Astrocyte of the spinal cord (primary cell): ENCODE results near the gene GRM2.
"Not testable (repeated sequence)": the region's sequence is repeated elsewhere in the genome, so short reads cannot be mapped to it uniquely, and the experiment has no call there.

Experiments used
- DNase-seq: peaks from one replicate; pipeline ENCODE4 v3.0.0; 2011; ENCODE audit warnings: low read depth, low spot score
- H3K4me3 ChIP-seq: 2 replicates; pipeline ENCODE4 v1.5.1; 2011; ENCODE audit warnings: low read depth, mild to moderate bottlenecking, low read length, moderate library complexity
- in situ Hi-C: cut with HindIII; loops from 2 replicates; pipeline ENCODE4 v1.10.0; 2017; ENCODE audit warnings: low sequenced_read_pairs
- TF ChIP-seq, protein P1 (sequence below): IDR thresholded peaks from 2 replicates; pipeline ENCODE4 v1.5.1; 2012; ENCODE audit warnings: low read depth, mild to moderate bottlenecking, low read length, inconsistent platforms

The GRM2 gene

DNA sequence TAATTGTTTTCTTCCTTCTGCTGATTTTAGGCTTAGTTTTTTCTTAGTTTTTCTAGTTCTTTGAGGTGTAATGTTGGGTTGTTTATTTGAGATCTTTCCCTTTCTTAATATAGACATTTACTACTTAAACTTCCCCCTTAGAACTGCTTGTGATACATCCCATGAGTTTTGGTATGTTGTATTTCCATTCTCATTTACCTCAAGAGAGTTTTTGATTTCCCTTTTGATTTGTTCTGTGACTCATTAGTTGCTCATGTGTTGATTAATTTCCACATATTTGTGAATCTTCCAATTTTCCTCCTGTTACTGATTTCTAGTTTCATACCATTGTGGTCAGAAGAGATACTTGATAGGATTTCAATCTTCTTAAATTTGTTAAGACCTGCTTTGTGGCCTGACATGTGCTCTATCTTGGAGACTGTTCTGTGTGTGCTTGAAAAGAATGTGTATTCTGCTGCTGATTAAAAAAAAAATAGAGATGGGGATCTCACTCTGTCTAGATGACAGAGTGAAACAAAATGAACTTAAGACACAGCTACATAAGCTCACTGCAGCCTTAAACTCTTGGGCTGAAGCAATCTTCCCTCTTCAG lies 22.3 kb downstream of the GRM2 start:
- TF ChIP-seq, protein P1, sequence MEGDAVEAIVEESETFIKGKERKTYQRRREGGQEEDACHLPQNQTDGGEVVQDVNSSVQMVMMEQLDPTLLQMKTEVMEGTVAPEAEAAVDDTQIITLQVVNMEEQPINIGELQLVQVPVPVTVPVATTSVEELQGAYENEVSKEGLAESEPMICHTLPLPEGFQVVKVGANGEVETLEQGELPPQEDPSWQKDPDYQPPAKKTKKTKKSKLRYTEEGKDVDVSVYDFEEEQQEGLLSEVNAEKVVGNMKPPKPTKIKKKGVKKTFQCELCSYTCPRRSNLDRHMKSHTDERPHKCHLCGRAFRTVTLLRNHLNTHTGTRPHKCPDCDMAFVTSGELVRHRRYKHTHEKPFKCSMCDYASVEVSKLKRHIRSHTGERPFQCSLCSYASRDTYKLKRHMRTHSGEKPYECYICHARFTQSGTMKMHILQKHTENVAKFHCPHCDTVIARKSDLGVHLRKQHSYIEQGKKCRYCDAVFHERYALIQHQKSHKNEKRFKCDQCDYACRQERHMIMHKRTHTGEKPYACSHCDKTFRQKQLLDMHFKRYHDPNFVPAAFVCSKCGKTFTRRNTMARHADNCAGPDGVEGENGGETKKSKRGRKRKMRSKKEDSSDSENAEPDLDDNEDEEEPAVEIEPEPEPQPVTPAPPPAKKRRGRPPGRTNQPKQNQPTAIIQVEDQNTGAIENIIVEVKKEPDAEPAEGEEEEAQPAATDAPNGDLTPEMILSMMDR: no peak
- in situ Hi-C loops: no loop called here
- no peak overlapping the region for H3K4me3 ChIP-seq
- DNase-seq: no peak

DNA sequence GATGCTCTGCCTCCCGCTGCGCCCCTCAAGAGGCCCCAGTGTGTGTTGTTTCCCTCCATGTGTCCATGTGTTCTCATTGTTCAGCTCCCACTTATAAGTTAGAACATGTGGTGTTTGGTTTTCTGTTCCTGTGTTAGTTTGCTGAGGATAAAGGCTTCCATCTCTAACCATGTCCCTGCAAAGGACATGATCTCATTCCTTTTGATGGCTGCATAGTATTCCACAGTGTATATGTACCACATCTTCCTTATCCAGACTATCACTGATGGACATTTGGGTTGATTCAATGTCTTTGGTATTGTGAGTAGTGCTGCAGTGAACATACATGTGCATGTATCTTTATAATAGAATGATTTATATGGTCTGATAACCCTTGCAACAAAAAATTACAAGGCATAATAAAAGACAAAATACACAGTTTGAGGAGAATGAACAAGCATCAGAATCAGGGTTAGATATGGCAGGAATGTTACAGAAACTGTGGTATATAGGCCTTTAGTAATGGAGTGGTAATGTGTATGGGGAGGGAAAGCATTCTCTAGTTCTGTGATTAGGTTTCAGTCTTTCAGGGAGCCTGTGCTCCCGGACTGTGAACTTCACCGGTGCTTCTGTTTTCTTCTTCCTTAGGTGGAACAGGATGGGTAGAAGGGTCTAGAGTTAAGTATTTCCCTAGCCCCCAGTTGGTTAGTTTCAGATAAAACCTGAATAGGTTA lies 27.1 kb downstream of the GRM2 start:
- TF ChIP-seq, protein P1: no peak
- H3K4me3 ChIP-seq: no peak overlapping the region
- in situ Hi-C loops: no loop called here
- DNase-seq: no peak

DNA sequence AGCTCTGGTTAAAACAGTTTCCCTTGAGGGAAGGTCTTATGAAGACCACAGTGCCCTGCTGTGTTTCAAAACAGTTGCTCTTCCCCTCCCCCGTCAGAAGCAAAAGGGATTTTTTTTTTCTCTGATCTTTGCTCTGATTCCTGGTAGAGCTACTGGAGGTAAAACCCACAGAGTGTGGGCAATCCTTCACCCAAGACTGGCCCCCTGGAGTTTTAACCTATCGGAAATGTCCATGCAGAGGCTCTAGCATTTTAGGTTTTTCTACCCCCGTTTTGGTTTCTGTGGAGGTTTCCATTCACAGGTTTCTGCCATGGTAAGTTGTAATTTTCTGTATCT lies 27.7 kb downstream of the GRM2 start:
- TF ChIP-seq, protein P1: no peak
- no peak overlapping the region for H3K4me3 ChIP-seq
- DNase-seq: no peak
- in situ Hi-C loops: no loop called here

DNA sequence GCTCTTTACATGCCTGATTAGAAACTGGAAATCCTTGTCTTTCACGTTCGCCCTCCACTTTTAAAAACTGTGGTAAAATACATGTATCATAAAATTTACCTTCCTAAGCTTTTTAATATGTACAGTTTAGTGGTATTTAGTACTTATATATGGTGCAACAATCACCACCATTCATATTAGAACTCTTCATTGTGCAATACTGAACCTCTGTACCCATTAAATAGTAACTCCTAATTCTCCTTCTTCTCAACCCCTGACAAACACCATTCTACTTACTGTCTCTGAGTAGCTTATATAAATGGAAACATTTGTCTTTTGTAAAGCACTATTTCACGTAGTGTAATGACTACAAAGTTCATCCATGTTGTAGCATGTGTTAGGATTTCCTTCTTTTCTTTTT lies 28.2 kb downstream of the GRM2 start:
- in situ Hi-C loops: no loop called here
- no peak overlapping the region for H3K4me3 ChIP-seq
- DNase-seq: no peak
- TF ChIP-seq, protein P1: no peak

DNA sequence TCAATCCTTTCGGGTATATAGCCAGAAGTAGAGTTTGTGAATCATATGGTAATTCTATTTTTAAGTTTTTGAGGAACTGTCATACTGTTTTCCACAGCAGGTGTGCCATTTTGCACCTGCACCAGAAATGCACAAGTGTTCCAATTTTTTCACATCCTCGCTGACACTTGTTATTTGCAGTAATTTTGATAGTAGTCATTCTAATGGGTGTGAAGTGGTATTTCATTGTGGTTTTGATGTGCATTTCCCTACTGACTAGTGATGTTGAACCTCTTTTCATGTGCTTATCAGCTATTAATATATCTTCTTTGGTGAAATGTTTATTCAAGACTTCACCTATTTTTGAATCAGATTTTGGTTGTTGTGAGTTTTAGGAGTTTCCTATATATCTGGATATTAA lies 29.1 kb downstream of the GRM2 start:
- in situ Hi-C loops: no loop called here
- no peak overlapping the region for H3K4me3 ChIP-seq
- no peak for DNase-seq
- TF ChIP-seq, protein P1: no peak

DNA sequence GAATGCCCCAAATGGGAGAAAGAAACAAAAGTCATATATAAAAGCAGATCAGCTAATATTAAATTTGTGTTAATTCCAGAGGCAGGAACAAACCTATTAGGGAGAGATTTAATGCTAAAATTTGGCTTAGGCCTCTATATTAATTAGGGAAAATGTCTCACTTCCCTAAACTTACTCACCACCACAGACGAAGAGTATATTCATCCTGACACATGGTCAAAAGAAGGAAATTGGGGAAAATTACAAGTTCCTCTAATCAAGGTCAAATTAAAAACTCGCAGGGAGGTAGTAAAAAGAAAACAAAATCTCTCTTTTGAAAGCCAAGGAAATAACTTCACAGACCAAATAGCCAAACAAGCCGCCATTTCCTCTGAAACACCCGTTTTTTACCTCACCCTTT lies 32.2 kb downstream of the GRM2 start:
- in situ Hi-C loops: no loop called here
- TF ChIP-seq, protein P1: no peak
- DNase-seq: no peak
- no peak overlapping the region for H3K4me3 ChIP-seq

DNA sequence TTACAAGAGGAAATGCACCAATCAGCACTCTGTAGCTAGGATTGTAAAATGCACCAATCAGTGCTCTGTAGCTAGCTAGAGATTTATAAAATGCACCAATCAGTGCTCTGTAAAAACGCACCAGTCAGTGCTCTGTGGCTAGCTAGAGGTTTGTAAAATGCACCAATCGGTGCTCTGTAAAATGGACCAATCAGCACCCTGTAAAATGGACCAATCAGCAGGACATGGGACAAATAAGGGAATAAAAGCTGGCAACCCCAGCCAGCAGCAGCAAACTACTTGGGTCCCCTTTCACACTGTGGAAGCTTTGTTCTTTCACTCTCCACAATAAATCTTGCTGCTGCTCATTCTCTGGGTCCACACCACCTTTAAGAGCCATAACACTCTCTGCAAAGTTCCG lies 35.5 kb downstream of the GRM2 start:
- H3K4me3 ChIP-seq, DNase-seq, in situ Hi-C loops: not testable (repeated sequence)

DNA sequence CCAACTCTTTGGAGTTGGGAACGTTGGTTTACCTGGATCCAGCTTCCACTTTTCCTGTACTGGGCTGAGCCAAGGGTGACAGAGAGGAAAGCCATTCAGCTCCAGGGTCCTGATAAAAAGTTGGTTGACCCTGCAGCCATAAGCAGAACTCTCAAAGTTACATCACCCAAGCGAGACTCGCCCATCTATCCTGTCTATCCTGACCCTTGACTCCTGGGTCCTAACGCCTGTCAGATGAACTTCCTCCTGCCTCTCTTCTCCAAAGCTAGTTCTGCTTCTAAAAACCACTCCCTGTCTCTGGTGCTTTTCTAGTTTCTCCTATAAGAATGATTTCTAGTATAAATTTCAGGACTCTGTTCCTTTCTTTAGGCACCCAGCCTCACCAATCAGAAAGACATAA lies 36.1 kb downstream of the GRM2 start:
- DNase-seq, H3K4me3 ChIP-seq, in situ Hi-C loops: not testable (repeated sequence)
